HepG2 (cell line): ENCODE measurements around the gene TM9SF4. TPM values are rescaled to one million over a fixed set of nuclear protein-coding genes. Genes with fewer than 3 reads are reported as not detected.

Experiments used
- BHLHE40 ChIP-seq: IDR thresholded peaks from 2 replicates; pipeline ENCODE4 v1.6.1; 2011; ENCODE audit warnings: low read length, improper control_type of control experiment
- CCDC6 ChIP-seq: sonication (generic); formaldehyde crosslinking; IDR thresholded peaks from 2 replicates; pipeline ENCODE4 v1.8.1; 2022; ENCODE audit warnings: mild to moderate bottlenecking, missing genetic modification reagents, moderate library complexity
- HCFC1 ChIP-seq: fragments of 150-350 bp; IDR thresholded peaks from 2 replicates; pipeline ENCODE4 v1.6.1; 2014; ENCODE audit warnings: low read depth, low read length
- SRSF4 ChIP-seq: fragments of 200-400 bp; formaldehyde crosslinking; IDR thresholded peaks from one replicate; pipeline ENCODE4 v1.6.1; 2018; ENCODE audit warnings: mild to moderate bottlenecking, low read depth, low read length, moderate library complexity; ENCODE audit not compliant: poor library complexity, severe bottlenecking
- ZBTB1 ChIP-seq: sonication (generic); formaldehyde crosslinking; IDR thresholded peaks from 2 replicates; pipeline ENCODE4 v1.4.0; 2020; ENCODE audit warnings: missing genetic modification reagents, borderline replicate concordance
- ZBTB7B ChIP-seq: sonication (generic); formaldehyde crosslinking; IDR thresholded peaks from 2 replicates; pipeline ENCODE4 v1.4.0; 2020; ENCODE audit warnings: missing genetic modification reagents
- ZBTB8A ChIP-seq: sonication (generic); formaldehyde crosslinking; IDR thresholded peaks from 2 replicates; pipeline ENCODE4 v1.4.0; 2020; ENCODE audit warnings: mild to moderate bottlenecking, low read depth, missing genetic modification reagents, borderline replicate concordance
- ZNF549 ChIP-seq: sonication (generic); formaldehyde crosslinking; IDR thresholded peaks from 2 replicates; pipeline ENCODE4 v1.5.0; 2020; ENCODE audit warnings: missing genetic modification reagents
- ZNF598 ChIP-seq: sonication (generic); formaldehyde crosslinking; IDR thresholded peaks from 2 replicates; pipeline ENCODE4 v1.5.1; 2020; ENCODE audit warnings: mild to moderate bottlenecking, missing genetic modification reagents, borderline replicate concordance
- polyA plus RNA-seq, 8 experiments: library from polyadenylated mRNA; depleted of rRNA in 3 of 8; stranded (reverse) in 7 of 8; unstranded in 1 of 8; fragments of >200 nt; fragmentation: Illumina TruSeq in 4 of 8; extraction: Trizol in 4 of 8; gene quantifications; 2 replicates each; pipeline versions ENCODE4 v1.2.1 to v1.2.3, GENCODE V29; 2011 to 2016; ENCODE audit warnings: low read depth in 4 of 8, missing spikeins in 1 of 8, mixed read lengths in 1 of 8; ENCODE audit not compliant: insufficient read depth in 1 of 8
- total RNA-seq, 5 experiments: library from RNA; depleted of rRNA; stranded (reverse); fragments of >200 nt; fragmentation: Illumina TruSeq; extraction: Trizol; gene quantifications; 2 replicates each; pipeline ENCODE4 v1.2.3, GENCODE V29; 2016; ENCODE audit warnings: low read depth in 1 of 5
- TF ChIP-seq, protein P1 (sequence below): sonication (generic); formaldehyde crosslinking; IDR thresholded peaks from 2 replicates; pipeline ENCODE4 v1.8.0; 2022; ENCODE audit warnings: mild to moderate bottlenecking, missing genetic modification reagents
- TF ChIP-seq, protein P2 (sequence below): sonication (generic); formaldehyde crosslinking; IDR thresholded peaks from 2 replicates; pipeline ENCODE4 v1.9.0; 2021; ENCODE audit warnings: missing genetic modification reagents, borderline replicate concordance
- TF ChIP-seq, protein P3 (sequence below): sonication (generic); formaldehyde crosslinking; IDR thresholded peaks from 2 replicates; pipeline ENCODE4 v1.5.0; 2020; ENCODE audit warnings: mild to moderate bottlenecking, missing genetic modification reagents, borderline replicate concordance
- TF ChIP-seq, protein P4 (sequence below): sonication (generic); formaldehyde crosslinking; IDR thresholded peaks from 2 replicates; pipeline ENCODE4 v1.4.0; 2020; ENCODE audit warnings: missing genetic modification reagents

TM9SF4 gene
- total and polyA plus RNA-seq, 2 of the 13 experiments (the other 11 are each of a cell fraction or from before 2014, with no cell fraction given): 53.5 to 171 TPM

DNA sequence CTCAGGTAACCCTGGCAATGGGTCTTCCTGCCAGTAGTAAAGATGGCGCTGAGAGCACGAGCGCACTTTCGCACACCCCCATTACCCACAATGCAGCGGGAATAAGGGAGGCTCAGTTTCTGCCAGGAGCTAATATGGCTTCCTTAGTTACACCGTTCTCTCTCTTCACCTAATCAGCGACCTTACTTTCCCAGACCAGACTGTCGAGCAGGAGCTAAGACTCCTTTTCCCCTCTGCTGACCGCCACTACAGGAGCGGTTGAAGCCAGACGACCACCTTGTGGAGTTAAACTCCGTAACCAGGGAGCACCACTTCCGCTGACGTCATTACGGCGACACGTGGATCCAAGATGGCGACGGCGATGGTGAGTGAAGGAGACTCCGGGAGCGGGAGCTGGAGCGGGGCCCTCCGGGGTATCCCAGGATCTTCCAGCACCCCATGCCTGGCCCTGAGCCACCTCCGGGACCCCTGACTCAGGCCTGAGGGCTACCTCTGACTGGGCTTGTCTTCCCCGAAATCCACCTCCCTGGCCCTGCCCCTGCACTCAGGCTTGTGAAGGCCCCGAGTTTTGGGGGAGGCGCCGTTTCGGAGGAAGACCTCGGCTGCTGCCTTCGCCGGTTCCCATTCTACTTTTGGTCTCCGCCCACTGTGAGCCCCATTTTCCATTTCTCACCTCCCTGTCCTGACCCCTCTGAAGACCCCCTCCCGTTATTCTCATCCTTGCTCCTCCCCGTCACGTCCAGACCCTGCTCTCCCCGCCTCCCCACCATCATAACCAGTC is at the start of gene TM9SF4 (continued):
- TF ChIP-seq SRSF4 (no peak), BHLHE40 (peak; percentile 84), HCFC1 (peak; percentile 88), ZNF549 (CRISPR knock-in tag) (no peak), ZBTB7B (CRISPR knock-in tag) (peak; percentile 94), ZBTB1 (CRISPR knock-in tag) (peak; percentile 48; the same call in 1 of the 2 replicates), CCDC6 (CRISPR knock-in tag) (peak; percentile 59; the same call in 1 of the 2 replicates), ZBTB8A (CRISPR knock-in tag) (peak; percentile 85; the same call in 1 of the 2 replicates), ZNF598 (CRISPR knock-in tag) (peak; percentile 98)
- TF ChIP-seq, protein P1, sequence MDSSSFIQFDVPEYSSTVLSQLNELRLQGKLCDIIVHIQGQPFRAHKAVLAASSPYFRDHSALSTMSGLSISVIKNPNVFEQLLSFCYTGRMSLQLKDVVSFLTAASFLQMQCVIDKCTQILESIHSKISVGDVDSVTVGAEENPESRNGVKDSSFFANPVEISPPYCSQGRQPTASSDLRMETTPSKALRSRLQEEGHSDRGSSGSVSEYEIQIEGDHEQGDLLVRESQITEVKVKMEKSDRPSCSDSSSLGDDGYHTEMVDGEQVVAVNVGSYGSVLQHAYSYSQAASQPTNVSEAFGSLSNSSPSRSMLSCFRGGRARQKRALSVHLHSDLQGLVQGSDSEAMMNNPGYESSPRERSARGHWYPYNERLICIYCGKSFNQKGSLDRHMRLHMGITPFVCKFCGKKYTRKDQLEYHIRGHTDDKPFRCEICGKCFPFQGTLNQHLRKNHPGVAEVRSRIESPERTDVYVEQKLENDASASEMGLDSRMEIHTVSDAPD: no peak
- TF ChIP-seq, protein P2, sequence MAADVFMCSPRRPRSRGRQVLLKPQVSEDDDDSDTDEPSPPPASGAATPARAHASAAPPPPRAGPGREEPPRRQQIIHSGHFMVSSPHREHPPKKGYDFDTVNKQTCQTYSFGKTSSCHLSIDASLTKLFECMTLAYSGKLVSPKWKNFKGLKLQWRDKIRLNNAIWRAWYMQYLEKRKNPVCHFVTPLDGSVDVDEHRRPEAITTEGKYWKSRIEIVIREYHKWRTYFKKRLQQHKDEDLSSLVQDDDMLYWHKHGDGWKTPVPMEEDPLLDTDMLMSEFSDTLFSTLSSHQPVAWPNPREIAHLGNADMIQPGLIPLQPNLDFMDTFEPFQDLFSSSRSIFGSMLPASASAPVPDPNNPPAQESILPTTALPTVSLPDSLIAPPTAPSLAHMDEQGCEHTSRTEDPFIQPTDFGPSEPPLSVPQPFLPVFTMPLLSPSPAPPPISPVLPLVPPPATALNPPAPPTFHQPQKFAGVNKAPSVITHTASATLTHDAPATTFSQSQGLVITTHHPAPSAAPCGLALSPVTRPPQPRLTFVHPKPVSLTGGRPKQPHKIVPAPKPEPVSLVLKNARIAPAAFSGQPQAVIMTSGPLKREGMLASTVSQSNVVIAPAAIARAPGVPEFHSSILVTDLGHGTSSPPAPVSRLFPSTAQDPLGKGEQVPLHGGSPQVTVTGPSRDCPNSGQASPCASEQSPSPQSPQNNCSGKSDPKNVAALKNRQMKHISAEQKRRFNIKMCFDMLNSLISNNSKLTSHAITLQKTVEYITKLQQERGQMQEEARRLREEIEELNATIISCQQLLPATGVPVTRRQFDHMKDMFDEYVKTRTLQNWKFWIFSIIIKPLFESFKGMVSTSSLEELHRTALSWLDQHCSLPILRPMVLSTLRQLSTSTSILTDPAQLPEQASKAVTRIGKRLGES (CRISPR knock-in tag): peak; percentile 83
- TF ChIP-seq, protein P3, sequence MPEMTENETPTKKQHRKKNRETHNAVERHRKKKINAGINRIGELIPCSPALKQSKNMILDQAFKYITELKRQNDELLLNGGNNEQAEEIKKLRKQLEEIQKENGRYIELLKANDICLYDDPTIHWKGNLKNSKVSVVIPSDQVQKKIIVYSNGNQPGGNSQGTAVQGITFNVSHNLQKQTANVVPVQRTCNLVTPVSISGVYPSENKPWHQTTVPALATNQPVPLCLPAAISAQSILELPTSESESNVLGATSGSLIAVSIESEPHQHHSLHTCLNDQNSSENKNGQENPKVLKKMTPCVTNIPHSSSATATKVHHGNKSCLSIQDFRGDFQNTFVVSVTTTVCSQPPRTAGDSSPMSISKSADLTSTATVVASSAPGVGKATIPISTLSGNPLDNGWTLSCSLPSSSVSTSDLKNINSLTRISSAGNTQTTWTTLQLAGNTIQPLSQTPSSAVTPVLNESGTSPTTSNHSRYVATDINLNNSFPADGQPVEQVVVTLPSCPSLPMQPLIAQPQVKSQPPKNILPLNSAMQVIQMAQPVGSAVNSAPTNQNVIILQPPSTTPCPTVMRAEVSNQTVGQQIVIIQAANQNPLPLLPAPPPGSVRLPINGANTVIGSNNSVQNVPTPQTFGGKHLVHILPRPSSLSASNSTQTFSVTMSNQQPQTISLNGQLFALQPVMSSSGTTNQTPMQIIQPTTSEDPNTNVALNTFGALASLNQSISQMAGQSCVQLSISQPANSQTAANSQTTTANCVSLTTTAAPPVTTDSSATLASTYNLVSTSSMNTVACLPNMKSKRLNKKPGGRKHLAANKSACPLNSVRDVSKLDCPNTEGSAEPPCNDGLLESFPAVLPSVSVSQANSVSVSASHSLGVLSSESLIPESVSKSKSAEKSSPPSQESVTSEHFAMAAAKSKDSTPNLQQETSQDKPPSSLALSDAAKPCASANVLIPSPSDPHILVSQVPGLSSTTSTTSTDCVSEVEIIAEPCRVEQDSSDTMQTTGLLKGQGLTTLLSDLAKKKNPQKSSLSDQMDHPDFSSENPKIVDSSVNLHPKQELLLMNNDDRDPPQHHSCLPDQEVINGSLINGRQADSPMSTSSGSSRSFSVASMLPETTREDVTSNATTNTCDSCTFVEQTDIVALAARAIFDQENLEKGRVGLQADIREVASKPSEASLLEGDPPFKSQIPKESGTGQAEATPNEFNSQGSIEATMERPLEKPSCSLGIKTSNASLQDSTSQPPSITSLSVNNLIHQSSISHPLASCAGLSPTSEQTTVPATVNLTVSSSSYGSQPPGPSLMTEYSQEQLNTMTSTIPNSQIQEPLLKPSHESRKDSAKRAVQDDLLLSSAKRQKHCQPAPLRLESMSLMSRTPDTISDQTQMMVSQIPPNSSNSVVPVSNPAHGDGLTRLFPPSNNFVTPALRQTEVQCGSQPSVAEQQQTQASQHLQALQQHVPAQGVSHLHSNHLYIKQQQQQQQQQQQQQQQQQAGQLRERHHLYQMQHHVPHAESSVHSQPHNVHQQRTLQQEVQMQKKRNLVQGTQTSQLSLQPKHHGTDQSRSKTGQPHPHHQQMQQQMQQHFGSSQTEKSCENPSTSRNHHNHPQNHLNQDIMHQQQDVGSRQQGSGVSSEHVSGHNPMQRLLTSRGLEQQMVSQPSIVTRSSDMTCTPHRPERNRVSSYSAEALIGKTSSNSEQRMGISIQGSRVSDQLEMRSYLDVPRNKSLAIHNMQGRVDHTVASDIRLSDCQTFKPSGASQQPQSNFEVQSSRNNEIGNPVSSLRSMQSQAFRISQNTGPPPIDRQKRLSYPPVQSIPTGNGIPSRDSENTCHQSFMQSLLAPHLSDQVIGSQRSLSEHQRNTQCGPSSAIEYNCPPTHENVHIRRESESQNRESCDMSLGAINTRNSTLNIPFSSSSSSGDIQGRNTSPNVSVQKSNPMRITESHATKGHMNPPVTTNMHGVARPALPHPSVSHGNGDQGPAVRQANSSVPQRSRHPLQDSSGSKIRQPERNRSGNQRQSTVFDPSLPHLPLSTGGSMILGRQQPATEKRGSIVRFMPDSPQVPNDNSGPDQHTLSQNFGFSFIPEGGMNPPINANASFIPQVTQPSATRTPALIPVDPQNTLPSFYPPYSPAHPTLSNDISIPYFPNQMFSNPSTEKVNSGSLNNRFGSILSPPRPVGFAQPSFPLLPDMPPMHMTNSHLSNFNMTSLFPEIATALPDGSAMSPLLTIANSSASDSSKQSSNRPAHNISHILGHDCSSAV (CRISPR knock-in tag): no peak; the same call in 1 of the 2 replicates
- TF ChIP-seq, protein P4, sequence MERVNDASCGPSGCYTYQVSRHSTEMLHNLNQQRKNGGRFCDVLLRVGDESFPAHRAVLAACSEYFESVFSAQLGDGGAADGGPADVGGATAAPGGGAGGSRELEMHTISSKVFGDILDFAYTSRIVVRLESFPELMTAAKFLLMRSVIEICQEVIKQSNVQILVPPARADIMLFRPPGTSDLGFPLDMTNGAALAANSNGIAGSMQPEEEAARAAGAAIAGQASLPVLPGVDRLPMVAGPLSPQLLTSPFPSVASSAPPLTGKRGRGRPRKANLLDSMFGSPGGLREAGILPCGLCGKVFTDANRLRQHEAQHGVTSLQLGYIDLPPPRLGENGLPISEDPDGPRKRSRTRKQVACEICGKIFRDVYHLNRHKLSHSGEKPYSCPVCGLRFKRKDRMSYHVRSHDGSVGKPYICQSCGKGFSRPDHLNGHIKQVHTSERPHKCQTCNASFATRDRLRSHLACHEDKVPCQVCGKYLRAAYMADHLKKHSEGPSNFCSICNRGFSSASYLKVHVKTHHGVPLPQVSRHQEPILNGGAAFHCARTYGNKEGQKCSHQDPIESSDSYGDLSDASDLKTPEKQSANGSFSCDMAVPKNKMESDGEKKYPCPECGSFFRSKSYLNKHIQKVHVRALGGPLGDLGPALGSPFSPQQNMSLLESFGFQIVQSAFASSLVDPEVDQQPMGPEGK (CRISPR knock-in tag): peak; percentile 82
